Measurements from ENCODE around the gene RPS4Y1.

Gene RPS4Y1

GRCh38 chrY:2874211-2874610, 32.8 kb downstream of the RPS4Y1 start:
- Histone ChIP-seq H3K4me1 (ENCODE audit: control insufficient read depth, insufficient read depth, low read length, unreplicated experiment) (peaks cover 7% of the 10 kb centered on the region), H3K27me3 (ENCODE audit: insufficient read depth, low read length) (no peaks in the 10 kb centered on the region), H3K4me3 (ENCODE audit: low read depth, low read length) (no peak overlapping the region), H3K27ac (ENCODE audit: low read depth, low read length) (no peak overlapping the region), H2AFZ (ENCODE audit: low read length, unreplicated experiment) (no peak overlapping the region), H3K36me3 (ENCODE audit: insufficient read depth, low read length) (no peaks in the 10 kb centered on the region), H3K79me2 (ENCODE audit: control insufficient read depth, insufficient read depth, low read length, unreplicated experiment) (no peaks in the 10 kb centered on the region)

DNA sequence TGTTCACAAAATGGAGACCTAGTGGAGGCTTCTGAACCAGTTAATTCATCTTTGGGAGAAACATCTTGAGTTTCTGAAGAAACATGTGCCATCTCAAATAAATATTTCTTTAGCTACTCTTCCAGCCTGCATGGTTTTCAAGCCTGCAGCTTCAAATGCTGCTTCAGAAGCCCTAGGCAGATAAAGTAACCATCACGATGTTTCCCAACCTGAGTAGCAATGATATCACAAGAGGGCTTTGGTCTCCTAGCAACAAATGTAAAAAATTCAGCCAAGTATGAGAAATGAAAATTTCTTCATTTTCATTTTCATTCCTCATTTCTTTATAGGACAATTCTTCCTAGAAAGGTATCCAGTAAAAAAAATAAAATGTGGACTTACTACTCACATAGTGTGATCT, 42.2 kb downstream of the RPS4Y1 start:
- H3K36me3 ChIP-seq (ENCODE audit: insufficient read depth, low read length): no peaks in the 10 kb centered on the region
- H3K79me2 ChIP-seq (ENCODE audit: control insufficient read depth, insufficient read depth, low read length, unreplicated experiment): no peaks in the 10 kb centered on the region
- peak overlapping the region; percentile 50 for H2AFZ ChIP-seq (ENCODE audit: low read length, unreplicated experiment)
- H3K27ac ChIP-seq (ENCODE audit: low read depth, low read length): peak overlapping the region; percentile 63; the same call in 1 of the 2 replicates
- H3K27me3 ChIP-seq (ENCODE audit: insufficient read depth, low read length): no peaks in the 10 kb centered on the region
- no peak overlapping the region; the same call in 1 of the 2 replicates for H3K4me3 ChIP-seq (ENCODE audit: low read depth, low read length)
- H3K4me1 ChIP-seq (ENCODE audit: control insufficient read depth, insufficient read depth, low read length, unreplicated experiment): peaks cover 26% of the 10 kb centered on the region

DNA sequence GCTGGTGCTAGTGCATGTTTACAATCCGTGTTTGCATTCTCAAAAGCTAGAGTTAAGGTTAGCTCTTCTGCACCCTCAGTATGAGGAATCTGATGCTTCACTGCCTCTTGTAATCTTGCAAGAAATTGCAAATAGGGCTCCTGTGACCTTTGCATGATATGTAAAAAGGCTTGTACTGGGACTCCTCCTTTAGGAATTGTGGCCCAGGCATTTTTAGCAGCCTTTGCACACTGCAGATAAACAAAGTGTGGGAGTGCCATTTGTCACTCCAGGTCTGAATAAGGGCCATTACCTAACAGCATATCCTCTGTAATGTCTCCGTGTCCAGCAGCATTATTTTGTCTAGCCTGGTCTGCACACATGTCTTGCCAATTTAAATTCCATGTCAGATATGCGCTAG, 44.5 kb downstream of the RPS4Y1 start:
- Histone ChIP-seq H3K4me1 (ENCODE audit: control insufficient read depth, insufficient read depth, low read length, unreplicated experiment) (peaks cover 35% of the 10 kb centered on the region), H3K36me3 (ENCODE audit: insufficient read depth, low read length) (no peaks in the 10 kb centered on the region), H3K27me3 (ENCODE audit: insufficient read depth, low read length) (no peaks in the 10 kb centered on the region), H2AFZ (ENCODE audit: low read length, unreplicated experiment) (no peak overlapping the region), H3K79me2 (ENCODE audit: control insufficient read depth, insufficient read depth, low read length, unreplicated experiment) (no peaks in the 10 kb centered on the region), H3K27ac (ENCODE audit: low read depth, low read length) (no peak overlapping the region), H3K4me3 (ENCODE audit: low read depth, low read length) (no peak overlapping the region)

DNA sequence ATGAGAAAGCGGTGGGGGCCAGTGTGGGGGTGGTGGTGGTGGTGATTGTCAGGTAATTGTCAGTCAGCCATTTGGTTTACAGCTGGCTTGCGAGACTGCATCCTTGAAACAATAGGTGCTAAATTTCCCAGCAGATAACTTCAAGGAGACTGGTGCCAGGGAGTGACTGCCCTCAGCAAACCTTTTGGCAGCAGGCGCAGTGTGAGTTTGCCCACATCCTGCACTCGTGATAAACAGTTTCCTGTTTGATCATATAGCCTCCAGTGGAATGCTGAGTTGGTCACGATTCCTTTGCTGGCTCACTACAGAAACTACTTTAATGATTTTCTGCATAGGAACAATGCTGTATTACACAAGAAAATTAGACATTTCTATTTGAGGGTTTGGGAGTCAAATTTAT, 46.0 kb downstream of the RPS4Y1 start:
- peaks cover 35% of the 10 kb centered on the region for H3K4me1 ChIP-seq (ENCODE audit: control insufficient read depth, insufficient read depth, low read length, unreplicated experiment)
- H3K27me3 ChIP-seq (ENCODE audit: insufficient read depth, low read length): no peaks in the 10 kb centered on the region
- no peak overlapping the region for H2AFZ ChIP-seq (ENCODE audit: low read length, unreplicated experiment)
- H3K4me3 ChIP-seq (ENCODE audit: low read depth, low read length): peak overlapping the region; percentile 42; the same call in 1 of the 2 replicates
- H3K27ac ChIP-seq (ENCODE audit: low read depth, low read length): peak overlapping the region; percentile 100
- no peaks in the 10 kb centered on the region for H3K36me3 ChIP-seq (ENCODE audit: insufficient read depth, low read length)
- H3K79me2 ChIP-seq (ENCODE audit: control insufficient read depth, insufficient read depth, low read length, unreplicated experiment): no peaks in the 10 kb centered on the region

- Histone ChIP-seq H3K36me3 (ENCODE audit: insufficient read depth, low read length) (no peaks in the 10 kb centered on the region), H2AFZ (ENCODE audit: low read length, unreplicated experiment) (no peak overlapping the region), H3K79me2 (ENCODE audit: control insufficient read depth, insufficient read depth, low read length, unreplicated experiment) (no peaks in the 10 kb centered on the region)
These were observed 46.6 kb downstream of the RPS4Y1 start for GRCh38 chrY:2887955-2888354.

DNA sequence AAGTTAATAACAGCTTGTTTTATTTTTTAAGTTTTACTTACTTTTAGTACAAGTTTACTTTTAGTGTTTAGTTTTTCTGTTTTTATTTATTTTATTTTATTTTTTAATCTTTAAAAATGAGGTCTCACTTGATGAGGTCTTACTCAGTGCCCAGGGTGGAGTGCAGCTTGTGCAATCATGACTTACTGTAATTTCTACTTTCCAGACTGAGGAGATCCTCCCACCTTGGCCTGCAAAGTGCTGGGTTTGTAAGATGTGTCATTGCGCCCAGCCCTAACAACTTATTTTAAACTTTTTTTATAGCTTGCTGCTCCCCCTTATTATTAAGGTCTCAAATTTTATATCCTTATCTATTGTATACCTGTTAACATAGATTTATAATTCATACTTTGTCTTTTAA, 52.1 kb downstream of the RPS4Y1 start:
- no peak overlapping the region for H3K27ac ChIP-seq (ENCODE audit: low read depth, low read length)
- no peaks in the 10 kb centered on the region for H3K79me2 ChIP-seq (ENCODE audit: control insufficient read depth, insufficient read depth, low read length, unreplicated experiment)
- H3K36me3 ChIP-seq (ENCODE audit: insufficient read depth, low read length): no peaks in the 10 kb centered on the region
- no peak overlapping the region for H2AFZ ChIP-seq (ENCODE audit: low read length, unreplicated experiment)
- H3K27me3 ChIP-seq (ENCODE audit: insufficient read depth, low read length): no peaks in the 10 kb centered on the region
- H3K4me3 ChIP-seq (ENCODE audit: low read depth, low read length): no peak overlapping the region
- H3K4me1 ChIP-seq (ENCODE audit: control insufficient read depth, insufficient read depth, low read length, unreplicated experiment): peaks cover 10% of the 10 kb centered on the region

More at GRCh38 chrY:2887955-2888354, 46.6 kb downstream of the RPS4Y1 start:
- H3K4me3 ChIP-seq (ENCODE audit: low read depth, low read length): peak overlapping the region; percentile 42; the same call in 1 of the 2 replicates
- H3K27me3 ChIP-seq (ENCODE audit: insufficient read depth, low read length): no peaks in the 10 kb centered on the region
- H3K4me1 ChIP-seq (ENCODE audit: control insufficient read depth, insufficient read depth, low read length, unreplicated experiment): peaks cover 34% of the 10 kb centered on the region
- H3K27ac ChIP-seq (ENCODE audit: low read depth, low read length): peak overlapping the region; percentile 100

- H3K4me3 ChIP-seq (ENCODE audit: low read depth, low read length): no peak overlapping the region
- H3K79me2 ChIP-seq (ENCODE audit: control insufficient read depth, insufficient read depth, low read length, unreplicated experiment): no peaks in the 10 kb centered on the region
- no peak overlapping the region for H2AFZ ChIP-seq (ENCODE audit: low read length, unreplicated experiment)
These were observed 54.6 kb downstream of the RPS4Y1 start for GRCh38 chrY:2896050-2896449.

DNA sequence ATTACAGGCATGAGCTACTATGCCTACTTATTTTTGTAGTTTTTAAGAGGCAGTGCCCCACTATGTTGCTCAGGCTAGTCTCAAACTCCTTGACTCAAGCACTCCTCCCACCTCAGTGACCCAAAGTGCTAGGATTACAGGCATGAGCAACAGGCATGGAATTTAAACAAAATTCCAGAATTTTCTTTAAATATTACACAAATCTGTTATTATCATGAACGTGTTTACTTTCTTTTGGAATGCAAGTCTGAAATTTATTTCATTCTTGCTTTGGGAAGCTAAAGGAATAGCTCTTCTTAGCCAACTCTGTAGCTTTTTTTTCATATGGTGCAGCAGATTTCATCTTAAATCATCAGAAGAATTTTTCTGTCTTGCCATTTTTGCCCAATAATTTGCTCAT, 66.0 kb downstream of the RPS4Y1 start:
- no peak overlapping the region for H3K27ac ChIP-seq (ENCODE audit: low read depth, low read length)
- H2AFZ ChIP-seq (ENCODE audit: low read length, unreplicated experiment): no peak overlapping the region
- H3K4me1 ChIP-seq (ENCODE audit: control insufficient read depth, insufficient read depth, low read length, unreplicated experiment): peaks cover 5% of the 10 kb centered on the region
- no peak overlapping the region for H3K4me3 ChIP-seq (ENCODE audit: low read depth, low read length)
- H3K27me3 ChIP-seq (ENCODE audit: insufficient read depth, low read length): no peaks in the 10 kb centered on the region
- H3K36me3 ChIP-seq (ENCODE audit: insufficient read depth, low read length): no peaks in the 10 kb centered on the region
- no peaks in the 10 kb centered on the region for H3K79me2 ChIP-seq (ENCODE audit: control insufficient read depth, insufficient read depth, low read length, unreplicated experiment)

More at GRCh38 chrY:2896050-2896449, 54.6 kb downstream of the RPS4Y1 start:
- Histone ChIP-seq H3K4me1 (ENCODE audit: control insufficient read depth, insufficient read depth, low read length, unreplicated experiment) (no peaks in the 10 kb centered on the region), H3K27ac (ENCODE audit: low read depth, low read length) (no peak overlapping the region), H3K27me3 (ENCODE audit: insufficient read depth, low read length) (no peaks in the 10 kb centered on the region), H3K36me3 (ENCODE audit: insufficient read depth, low read length) (no peaks in the 10 kb centered on the region)

DNA sequence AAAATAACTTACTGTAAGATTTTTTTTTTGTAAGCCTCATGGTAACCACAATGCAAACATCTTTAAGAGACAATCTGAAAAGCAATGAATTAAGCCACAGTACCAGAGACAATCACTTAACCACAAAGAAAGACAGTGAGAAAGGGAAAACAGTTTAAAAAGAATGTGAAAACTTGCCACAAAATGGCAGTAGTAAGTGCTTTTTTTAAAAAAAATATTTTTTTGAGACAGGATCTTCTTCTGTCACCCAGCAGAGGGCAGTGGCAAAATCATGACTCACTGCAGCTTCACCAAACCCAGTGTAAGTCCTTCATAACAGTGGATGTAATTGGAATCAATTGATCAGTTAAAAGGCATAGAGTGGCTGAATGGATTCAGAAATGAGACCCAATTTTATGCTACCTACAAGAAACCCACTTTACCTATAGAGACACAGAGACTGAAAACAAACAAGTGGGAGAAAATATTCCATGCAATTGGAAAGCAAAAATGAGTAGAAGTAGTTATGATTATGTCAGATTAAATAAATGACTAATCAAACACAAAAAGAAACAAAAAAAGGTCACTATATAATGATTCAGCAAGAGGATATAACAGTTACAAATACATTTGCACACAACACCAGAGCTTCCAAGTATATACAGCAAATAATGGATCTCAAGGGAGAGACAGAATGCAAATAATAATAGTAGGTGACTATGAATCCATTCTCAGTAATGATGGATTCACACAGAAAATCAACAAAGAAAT, 71.8 kb downstream of the RPS4Y1 start:
- peaks cover 2% of the 10 kb centered on the region for H3K4me1 ChIP-seq (ENCODE audit: control insufficient read depth, insufficient read depth, low read length, unreplicated experiment)
- H3K79me2 ChIP-seq (ENCODE audit: control insufficient read depth, insufficient read depth, low read length, unreplicated experiment): no peaks in the 10 kb centered on the region
- no peaks in the 10 kb centered on the region for H3K27me3 ChIP-seq (ENCODE audit: insufficient read depth, low read length)
- H3K4me3 ChIP-seq (ENCODE audit: low read depth, low read length): no peak overlapping the region
- peak overlapping the region; percentile 23 for H2AFZ ChIP-seq (ENCODE audit: low read length, unreplicated experiment)
- H3K36me3 ChIP-seq (ENCODE audit: insufficient read depth, low read length): no peaks in the 10 kb centered on the region
- H3K27ac ChIP-seq (ENCODE audit: low read depth, low read length): no peak overlapping the region

Data from ACC112 (cell line).